ENCODE measurements around the gene CBL.

The CBL gene

GRCh38 chr11:119192111-119192510 is 14.0 kb upstream of the CBL start:
- in situ Hi-C loops (cut with MboI; ENCODE audit: low pct_unique_long_range_greater_than_20kb, low sequenced_read_pairs, unreplicated experiment): no loop called here
- TF ChIP-seq CTCF (IDR thresholded peaks at IDR 0.05; ENCODE audit: extremely low read depth, insufficient read depth, missing control alignments): no peak
- no peak for DNase-seq (ENCODE audit: low spot score)

- no peak for DNase-seq (ENCODE audit: low spot score)
- in situ Hi-C loops (cut with MboI; ENCODE audit: low pct_unique_long_range_greater_than_20kb, low sequenced_read_pairs, unreplicated experiment): no loop called here
- no peak for TF ChIP-seq CTCF (IDR thresholded peaks at IDR 0.05; ENCODE audit: extremely low read depth, insufficient read depth, missing control alignments)
These were observed 13.1 kb upstream of the CBL start for GRCh38 chr11:119193001-119193400.

- no peak for DNase-seq (ENCODE audit: low spot score)
- in situ Hi-C loops (cut with MboI; ENCODE audit: low pct_unique_long_range_greater_than_20kb, low sequenced_read_pairs, unreplicated experiment): no loop called here
These were observed 12.5 kb upstream of the CBL start for GRCh38 chr11:119193626-119194025.

GRCh38 chr11:119194811-119195440 is 11.2 kb upstream of the CBL start:
- TF ChIP-seq CTCF (IDR thresholded peaks at IDR 0.05; ENCODE audit: extremely low read depth, insufficient read depth, missing control alignments): no peak
- in situ Hi-C loops (cut with MboI; ENCODE audit: low pct_unique_long_range_greater_than_20kb, low sequenced_read_pairs, unreplicated experiment): no loop called here
- no peak for DNase-seq (ENCODE audit: low spot score)

More at GRCh38 chr11:119193626-119194025, 12.5 kb upstream of the CBL start:
- no peak for TF ChIP-seq CTCF (IDR thresholded peaks at IDR 0.05; ENCODE audit: extremely low read depth, insufficient read depth, missing control alignments)

GRCh38 chr11:119195680-119196079 is 10.5 kb upstream of the CBL start:
- no peak for TF ChIP-seq CTCF (IDR thresholded peaks at IDR 0.05; ENCODE audit: extremely low read depth, insufficient read depth, missing control alignments)
- DNase-seq (ENCODE audit: low spot score): no peak
- in situ Hi-C loops (cut with MboI; ENCODE audit: low pct_unique_long_range_greater_than_20kb, low sequenced_read_pairs, unreplicated experiment): no loop called here

- in situ Hi-C loops (cut with MboI; ENCODE audit: low pct_unique_long_range_greater_than_20kb, low sequenced_read_pairs, unreplicated experiment): no loop called here
- TF ChIP-seq CTCF (IDR thresholded peaks at IDR 0.05; ENCODE audit: extremely low read depth, insufficient read depth, missing control alignments): peak; percentile 79
These were observed 9.2 kb upstream of the CBL start for GRCh38 chr11:119196833-119197483.

More at GRCh38 chr11:119196833-119197483, 9.2 kb upstream of the CBL start:
- peak; percentile 87 for DNase-seq (ENCODE audit: low spot score)

Measured in GM13977 (cell line).